Tibial nerve (tissue), 4 donors: ENCODE measurements around the gene FAM47E.

Experiments
- CTCF ChIP-seq, 5 experiments: fragments of 200-600 bp in 3 of 5; fragments of 450-650 bp in 2 of 5; sonication (generic) in 3 of 5; IDR thresholded peaks; one replicate each; pipeline ENCODE4 v1.5.1; 2016 to 2019; ENCODE audit warnings: antibody characterized with exemption in 5 of 5, mild to moderate bottlenecking in 3 of 5, moderate library complexity in 2 of 5
- EP300 ChIP-seq, 2 donors: sonication (generic); formaldehyde crosslinking; IDR thresholded peaks; one replicate each; pipeline ENCODE4 v1.6.1; 2017; ENCODE audit warnings: antibody characterized with exemption in 2 of 2, mild to moderate bottlenecking in 1 of 2
- POLR2A ChIP-seq, 2 donors: fragments of 450-650 bp; IDR thresholded peaks; one replicate each; pipeline ENCODE4 v1.6.1; 2017; ENCODE audit warnings: antibody characterized with exemption in 2 of 2, mild to moderate bottlenecking in 2 of 2, moderate library complexity in 2 of 2

DNA sequence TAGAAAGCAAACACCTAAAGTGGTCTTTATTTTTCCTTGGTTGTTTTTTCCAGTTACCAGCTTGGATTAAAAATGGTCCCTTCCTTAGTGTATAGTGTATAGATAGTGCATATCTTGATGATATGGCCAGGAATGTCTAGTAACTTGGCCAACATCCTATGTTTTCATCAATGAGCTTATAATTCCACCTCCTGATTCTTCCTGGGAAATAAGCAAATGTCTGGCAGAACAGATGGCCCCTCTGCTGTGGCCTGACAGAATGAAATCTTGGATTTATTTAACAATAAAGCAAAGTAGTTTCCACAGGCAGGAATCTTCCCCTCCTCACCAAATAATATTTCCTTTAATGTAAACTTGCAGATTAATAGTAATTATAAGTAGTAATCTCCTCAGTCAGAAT lies 44.0 kb upstream of the FAM47E start:
- TF ChIP-seq CTCF (IDR thresholded peaks at IDR 0.05) (no peak), POLR2A (IDR thresholded peaks at IDR 0.05) (no peak), EP300 (IDR thresholded peaks at IDR 0.05) (no peak)
